ENCODE data around the gene COBL.

COBL gene

DNA sequence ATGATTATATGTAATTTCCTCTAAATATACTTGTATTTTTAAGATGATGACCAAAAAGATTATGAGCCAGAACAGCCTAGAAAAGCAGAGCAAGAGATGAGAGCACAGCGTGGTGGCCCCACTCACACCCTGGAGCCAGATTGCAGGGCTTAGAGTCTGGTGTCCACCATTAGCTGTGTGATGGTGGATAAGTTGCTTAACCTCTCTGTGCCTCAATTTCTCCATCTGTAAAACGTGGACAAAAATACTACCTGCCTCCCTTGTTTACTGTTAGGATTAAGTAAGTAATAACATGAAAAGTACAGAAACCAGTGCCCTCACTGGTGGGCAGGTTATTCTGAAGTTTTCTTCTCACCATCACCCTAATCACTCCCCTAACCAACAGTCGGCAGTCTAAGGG, 212.3 kb downstream of the COBL start:
- TF ChIP-seq, protein P1, sequence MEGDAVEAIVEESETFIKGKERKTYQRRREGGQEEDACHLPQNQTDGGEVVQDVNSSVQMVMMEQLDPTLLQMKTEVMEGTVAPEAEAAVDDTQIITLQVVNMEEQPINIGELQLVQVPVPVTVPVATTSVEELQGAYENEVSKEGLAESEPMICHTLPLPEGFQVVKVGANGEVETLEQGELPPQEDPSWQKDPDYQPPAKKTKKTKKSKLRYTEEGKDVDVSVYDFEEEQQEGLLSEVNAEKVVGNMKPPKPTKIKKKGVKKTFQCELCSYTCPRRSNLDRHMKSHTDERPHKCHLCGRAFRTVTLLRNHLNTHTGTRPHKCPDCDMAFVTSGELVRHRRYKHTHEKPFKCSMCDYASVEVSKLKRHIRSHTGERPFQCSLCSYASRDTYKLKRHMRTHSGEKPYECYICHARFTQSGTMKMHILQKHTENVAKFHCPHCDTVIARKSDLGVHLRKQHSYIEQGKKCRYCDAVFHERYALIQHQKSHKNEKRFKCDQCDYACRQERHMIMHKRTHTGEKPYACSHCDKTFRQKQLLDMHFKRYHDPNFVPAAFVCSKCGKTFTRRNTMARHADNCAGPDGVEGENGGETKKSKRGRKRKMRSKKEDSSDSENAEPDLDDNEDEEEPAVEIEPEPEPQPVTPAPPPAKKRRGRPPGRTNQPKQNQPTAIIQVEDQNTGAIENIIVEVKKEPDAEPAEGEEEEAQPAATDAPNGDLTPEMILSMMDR (conservative IDR thresholded peaks at IDR 0.05; ENCODE audit: low read length) = no peak
- no peak for TF ChIP-seq EZH2phosphoT487 (IDR thresholded peaks at IDR 0.05; ENCODE audit: borderline replicate concordance)
- no peak overlapping the region for H3K9ac ChIP-seq (ENCODE audit: low read depth, low read length, poor library complexity, severe bottlenecking)
- no peaks in the 10 kb centered on the region for H3K36me3 ChIP-seq (ENCODE audit: insufficient read depth, low read length)

DNA sequence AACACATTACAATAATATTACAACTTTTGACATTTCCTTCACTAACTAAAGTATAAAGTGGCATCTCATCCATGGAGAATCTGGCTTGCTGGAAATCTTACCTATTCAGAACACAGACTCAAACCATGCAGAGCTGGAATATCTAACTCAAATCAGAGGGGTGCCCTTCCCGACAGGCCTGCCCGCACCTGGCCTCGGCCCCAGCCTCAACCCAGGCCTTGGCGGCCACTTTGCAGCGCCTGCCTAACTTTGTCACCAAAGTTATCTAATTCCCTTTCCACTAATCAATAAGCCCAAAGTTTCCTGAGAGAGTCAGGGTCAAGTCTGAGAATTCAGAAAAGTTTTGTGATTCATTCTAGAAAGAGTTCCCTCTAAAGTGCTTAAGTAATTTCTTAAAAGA, 212.9 kb downstream of the COBL start:
- TF ChIP-seq EZH2phosphoT487 (IDR thresholded peaks at IDR 0.05; ENCODE audit: borderline replicate concordance) = no peak
- TF ChIP-seq, protein P1 (conservative IDR thresholded peaks at IDR 0.05; ENCODE audit: low read length) = no peak
- H3F3A ChIP-seq (ENCODE audit: low read depth) = no peaks in the 10 kb centered on the region
- H2AFZ ChIP-seq (ENCODE audit: low read length) = no peak overlapping the region
- no peaks in the 10 kb centered on the region for H3K9me3 ChIP-seq (ENCODE audit: insufficient read depth, low read depth, low read length)
- H3K79me2 ChIP-seq (ENCODE audit: insufficient read depth, low read length) = no peaks in the 10 kb centered on the region
- H3K36me3 ChIP-seq (ENCODE audit: insufficient read depth, low read length) = no peaks in the 10 kb centered on the region
- H3K4me3 ChIP-seq (ENCODE audit: low read length, poor library complexity, severe bottlenecking) = no peak overlapping the region
- no peak overlapping the region for H3K4me2 ChIP-seq (ENCODE audit: low read depth, low read length, poor library complexity, severe bottlenecking)
- no peaks in the 10 kb centered on the region for H3K9me2 ChIP-seq (replicated peaks; ENCODE audit: low read depth, low read length)
- H3K9ac ChIP-seq (ENCODE audit: low read depth, low read length, poor library complexity, severe bottlenecking) = no peak overlapping the region
- no peaks in the 10 kb centered on the region for H3K27me3 ChIP-seq (ENCODE audit: insufficient read depth, low read length, poor library complexity, severe bottlenecking)
- no peaks in the 10 kb centered on the region for H3K4me1 ChIP-seq (ENCODE audit: insufficient read depth, low read length, poor library complexity, severe bottlenecking)
- H4K20me1 ChIP-seq (ENCODE audit: insufficient read depth, low read length, poor library complexity, severe bottlenecking) = no peaks in the 10 kb centered on the region

More for the DNA sequence above, 212.3 kb downstream of the COBL start:
- H4K20me1 ChIP-seq (ENCODE audit: insufficient read depth, low read length, poor library complexity, severe bottlenecking) = no peaks in the 10 kb centered on the region
- no peak overlapping the region for H3K4me3 ChIP-seq (ENCODE audit: low read length, poor library complexity, severe bottlenecking)
- H3K9me3 ChIP-seq (ENCODE audit: insufficient read depth, low read depth, low read length) = no peaks in the 10 kb centered on the region
- no peak overlapping the region for H3K4me2 ChIP-seq (ENCODE audit: low read depth, low read length, poor library complexity, severe bottlenecking)
- no peak overlapping the region for H2AFZ ChIP-seq (ENCODE audit: low read length)
- H3K4me1 ChIP-seq (ENCODE audit: insufficient read depth, low read length, poor library complexity, severe bottlenecking) = no peaks in the 10 kb centered on the region
- H3K27me3 ChIP-seq (ENCODE audit: insufficient read depth, low read length, poor library complexity, severe bottlenecking) = no peaks in the 10 kb centered on the region
- H3K9me2 ChIP-seq (replicated peaks; ENCODE audit: low read depth, low read length) = no peaks in the 10 kb centered on the region
- no peaks in the 10 kb centered on the region for H3K79me2 ChIP-seq (ENCODE audit: insufficient read depth, low read length)
- H3F3A ChIP-seq (ENCODE audit: low read depth) = no peaks in the 10 kb centered on the region

DNA sequence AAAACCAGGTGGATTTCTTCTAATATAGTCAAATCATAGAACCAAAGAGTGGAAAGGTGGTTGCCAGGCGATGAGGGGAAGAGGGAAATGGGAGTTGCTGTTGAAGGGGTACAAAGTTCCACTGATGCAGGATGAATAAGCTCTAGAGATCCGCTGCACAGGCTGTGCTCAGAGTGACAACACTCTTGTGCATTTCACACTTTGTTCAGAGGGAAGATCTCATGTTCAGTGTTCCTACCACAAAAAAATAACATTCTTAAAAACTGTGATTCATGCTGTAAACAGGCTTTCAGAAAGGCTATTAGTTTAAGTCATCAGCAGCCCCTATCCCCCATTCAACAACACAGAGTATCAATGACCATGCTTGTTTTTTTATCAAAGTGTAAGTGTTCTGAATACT, 213.8 kb downstream of the COBL start:
- Histone ChIP-seq H3K36me3 (ENCODE audit: insufficient read depth, low read length) (no peaks in the 10 kb centered on the region), H3K4me3 (ENCODE audit: low read length, poor library complexity, severe bottlenecking) (no peak overlapping the region), H4K20me1 (ENCODE audit: insufficient read depth, low read length, poor library complexity, severe bottlenecking) (no peaks in the 10 kb centered on the region), H2AFZ (ENCODE audit: low read length) (no peak overlapping the region), H3K4me1 (ENCODE audit: insufficient read depth, low read length, poor library complexity, severe bottlenecking) (no peaks in the 10 kb centered on the region), H3K9me3 (ENCODE audit: insufficient read depth, low read depth, low read length) (no peaks in the 10 kb centered on the region; the same call in 1 of the 2 replicates), H3K4me2 (ENCODE audit: low read depth, low read length, poor library complexity, severe bottlenecking) (no peak overlapping the region), H3K9ac (ENCODE audit: low read depth, low read length, poor library complexity, severe bottlenecking) (no peak overlapping the region), H3K9me2 (replicated peaks; ENCODE audit: low read depth, low read length) (no peaks in the 10 kb centered on the region), H3F3A (ENCODE audit: low read depth) (no peaks in the 10 kb centered on the region), H3K27me3 (ENCODE audit: insufficient read depth, low read length, poor library complexity, severe bottlenecking) (no peaks in the 10 kb centered on the region), H3K79me2 (ENCODE audit: insufficient read depth, low read length) (no peaks in the 10 kb centered on the region)
- TF ChIP-seq EZH2phosphoT487 (IDR thresholded peaks at IDR 0.05; ENCODE audit: borderline replicate concordance) = no peak
- TF ChIP-seq, protein P1 (conservative IDR thresholded peaks at IDR 0.05; ENCODE audit: low read length) = no peak

Data from Loucy (cell line).